Measurements from ENCODE around the gene FLT4.
A peak's percentile ranks its signal among the peaks of the same experiment; 100 is the strongest.

FLT4 gene

DNA sequence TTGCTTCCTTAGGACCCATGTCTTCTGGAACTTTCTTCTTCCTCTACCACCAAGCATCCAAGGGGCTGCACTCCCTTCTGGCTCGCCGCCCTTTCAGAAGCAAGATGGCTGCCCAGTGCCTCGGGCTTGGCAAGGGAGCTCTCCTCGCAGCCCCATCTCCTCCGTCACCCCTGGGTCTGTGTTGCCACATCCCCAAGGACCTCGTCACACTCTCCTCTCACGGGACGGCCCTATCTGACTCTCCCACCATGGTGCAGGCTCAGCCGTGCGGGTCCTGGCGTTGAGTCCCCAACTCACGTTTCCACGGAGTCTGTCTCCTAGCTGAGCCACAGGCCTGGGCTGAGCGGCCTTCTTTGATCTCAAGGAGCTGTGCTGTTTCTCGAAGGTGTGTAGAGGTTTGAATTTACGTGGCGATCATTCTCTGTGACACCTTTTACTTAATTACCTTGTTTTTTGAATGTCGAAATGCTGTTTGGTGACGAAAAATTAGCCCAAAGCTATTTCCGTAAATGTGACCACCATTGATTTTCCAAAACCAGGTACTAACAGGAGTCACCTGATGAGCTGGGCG, 43.1 kb downstream of the FLT4 start:
- DNase-seq (ENCODE audit: low spot score), result no peak

DNA sequence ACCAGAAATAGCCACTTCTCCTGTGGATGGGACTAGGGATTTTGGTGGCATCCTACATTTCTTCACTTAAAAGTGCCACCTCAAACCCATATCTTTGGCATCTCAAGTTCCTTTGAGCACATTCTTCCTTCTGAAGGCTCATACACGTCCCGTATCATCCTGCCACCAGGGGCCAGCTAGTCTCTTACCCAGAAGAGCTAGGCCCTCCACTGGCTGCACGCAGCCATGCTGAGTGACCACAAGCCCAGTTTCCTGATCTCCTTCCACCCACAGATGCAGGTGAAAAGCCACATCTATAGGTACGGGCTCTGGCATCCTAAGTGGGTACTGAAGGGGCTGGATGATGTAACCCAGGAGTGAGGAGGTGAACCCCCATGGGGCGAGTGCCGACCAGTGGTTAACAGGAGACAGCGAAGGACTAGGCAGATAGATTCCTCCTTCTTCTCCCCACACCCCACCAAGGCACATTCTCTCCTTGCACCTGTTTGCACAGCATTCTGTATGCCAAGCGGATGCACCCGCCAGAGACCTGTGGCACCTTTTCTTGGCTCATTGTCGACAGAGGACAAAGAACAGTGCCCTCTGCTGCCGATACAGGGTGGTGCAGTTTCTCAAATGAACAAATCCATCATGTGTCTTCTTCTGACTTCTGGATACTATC, 43.7 kb downstream of the FLT4 start:
- DNase-seq (ENCODE audit: low spot score), result peak; percentile 77

DNA sequence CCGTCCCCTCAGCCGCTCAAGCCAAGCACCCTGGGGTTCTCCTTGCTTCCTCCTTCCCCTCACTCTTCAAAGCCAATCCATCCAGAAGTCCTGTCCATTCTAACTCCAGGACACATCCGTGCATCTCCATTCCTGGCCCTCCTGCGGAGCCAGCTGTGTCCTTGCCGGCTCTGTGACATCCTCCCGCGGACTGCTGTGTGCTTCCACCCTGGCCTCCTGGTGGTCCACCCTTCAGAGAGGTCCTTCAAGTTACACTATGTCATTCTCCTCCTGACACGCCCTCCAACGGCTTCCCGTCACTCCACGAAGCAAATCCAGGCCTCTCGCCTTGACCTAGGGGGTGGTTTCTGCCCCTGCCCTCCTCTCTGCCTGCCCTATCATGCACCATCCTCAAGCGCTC, 45.1 kb downstream of the FLT4 start:
- DNase-seq (ENCODE audit: low spot score), result no peak

DNA sequence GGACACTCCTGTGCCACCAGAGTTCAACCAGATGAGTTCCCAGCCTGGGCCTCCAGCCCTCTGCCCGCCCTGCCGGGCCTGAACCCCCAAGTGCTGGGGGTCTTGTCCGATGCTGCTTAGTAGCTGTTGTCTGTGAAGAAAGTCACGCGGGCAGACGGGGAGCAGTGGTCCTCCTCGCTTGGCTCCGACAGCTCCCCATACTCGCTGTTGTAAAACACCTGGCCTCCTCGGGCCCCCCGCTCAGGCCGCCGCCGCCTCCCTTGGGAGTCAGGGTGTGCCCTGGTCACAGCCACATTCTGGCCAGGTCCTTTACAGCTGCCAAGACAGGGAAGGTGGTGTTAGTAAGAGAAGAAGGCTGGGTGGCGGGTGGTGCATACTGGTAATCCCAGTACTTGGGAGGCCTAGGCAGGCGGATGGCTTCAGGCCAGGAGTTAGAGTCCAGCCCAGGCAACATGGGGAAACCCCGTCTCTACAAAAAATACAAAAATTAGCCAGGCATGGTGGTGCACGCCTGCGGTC, 46.3 kb downstream of the FLT4 start:
- no peak for DNase-seq (ENCODE audit: low spot score)

DNA sequence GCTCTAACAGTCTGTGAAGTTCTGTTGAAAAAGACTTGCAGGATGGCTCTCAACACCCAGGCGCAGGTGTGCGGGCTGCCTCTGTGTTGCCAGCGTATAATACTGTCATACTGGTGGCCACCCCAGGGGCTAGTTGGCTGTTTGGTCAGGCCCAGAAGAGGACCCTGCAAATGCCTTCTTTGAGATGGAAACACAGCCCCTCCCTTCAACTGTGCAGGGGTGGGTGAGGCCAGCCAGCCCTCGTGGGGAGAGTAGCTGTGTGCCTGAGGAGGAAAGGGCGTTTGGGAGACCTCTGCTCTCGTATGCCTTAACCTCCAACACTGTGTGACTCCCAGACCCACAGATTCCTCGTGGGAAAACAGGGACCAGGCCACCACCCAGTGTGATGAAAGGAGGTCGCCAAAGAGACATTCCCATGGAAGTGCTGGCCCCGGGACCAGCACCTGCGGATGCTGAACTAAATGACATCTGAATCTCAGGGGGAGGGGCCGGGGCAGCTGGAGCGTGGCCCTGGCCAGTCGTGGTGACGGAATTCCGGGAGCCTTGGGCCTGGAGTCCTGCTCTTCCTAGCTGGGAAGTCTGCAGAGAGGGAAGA, 46.8 kb downstream of the FLT4 start:
- no peak for DNase-seq (ENCODE audit: low spot score)

DNA sequence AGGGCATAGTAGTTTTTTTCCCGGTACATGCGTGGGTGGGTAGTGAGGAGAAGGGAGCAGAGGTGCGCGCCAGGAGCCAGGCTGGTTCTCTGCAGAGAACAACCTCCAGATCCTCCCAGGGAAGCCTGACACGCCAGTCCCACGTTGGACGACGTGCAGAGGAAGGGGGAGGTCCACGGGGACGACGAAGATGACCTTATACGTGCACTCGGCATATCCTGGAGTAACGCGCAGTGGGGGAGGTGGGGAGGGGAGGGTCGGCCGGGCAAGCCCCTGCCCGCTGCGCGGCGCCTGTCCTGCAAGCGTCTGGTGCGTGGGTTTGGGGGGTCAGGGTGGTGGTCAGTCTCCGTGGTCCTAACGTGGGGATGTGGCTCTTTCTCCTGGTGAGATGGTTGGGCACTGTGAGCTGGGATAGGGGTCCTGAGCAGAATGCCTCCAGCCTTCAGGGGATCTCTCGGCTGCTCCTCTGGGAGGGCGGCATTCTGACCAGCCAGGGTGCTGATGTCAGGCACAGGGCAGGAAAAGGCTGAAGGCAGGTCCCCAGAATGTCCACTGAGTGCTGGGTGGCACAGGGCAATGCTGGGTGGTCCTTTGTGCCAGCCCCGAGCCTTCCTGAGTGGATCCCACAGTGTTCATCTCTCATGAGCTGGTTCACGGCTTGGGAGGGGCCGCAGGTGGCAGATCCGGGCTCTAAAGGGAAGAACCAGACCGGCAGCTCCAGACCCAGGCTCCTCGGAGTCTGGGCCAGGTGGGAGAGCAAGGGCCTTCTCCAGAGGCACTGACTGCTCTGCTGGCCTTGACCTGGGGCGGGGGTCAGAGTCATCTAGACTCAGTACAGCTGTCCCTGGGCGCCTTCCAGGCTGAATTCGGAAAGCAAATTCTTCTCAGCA, 47.6 kb downstream of the FLT4 start:
- DNase-seq (ENCODE audit: low spot score), result peak; percentile 20

DNA sequence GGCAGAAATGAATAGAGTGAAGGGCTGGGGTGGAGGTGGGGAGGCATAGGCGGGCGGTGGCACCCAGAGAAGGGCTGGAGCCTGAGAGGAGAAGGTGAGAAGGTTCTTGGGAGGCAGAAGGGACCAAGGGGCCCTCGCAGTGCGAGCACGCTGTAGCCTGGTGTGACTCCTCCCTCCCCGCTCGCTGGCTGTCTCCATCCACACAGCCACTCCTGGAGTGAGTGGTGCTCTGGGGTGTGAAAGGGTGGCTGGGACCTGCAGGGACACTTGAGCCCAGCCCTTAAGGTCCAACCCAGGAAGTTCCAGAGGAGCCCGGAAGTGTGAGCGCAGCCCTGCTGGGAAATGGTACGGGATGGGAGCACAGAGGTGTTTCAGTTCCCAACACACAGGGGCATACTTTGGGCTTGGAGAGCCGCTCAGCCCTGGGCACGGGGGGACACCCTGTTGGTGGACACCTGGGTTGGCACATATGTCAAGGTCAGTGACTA, 48.8 kb downstream of the FLT4 start:
- DNase-seq (ENCODE audit: low spot score), result peak; percentile 20

DNA sequence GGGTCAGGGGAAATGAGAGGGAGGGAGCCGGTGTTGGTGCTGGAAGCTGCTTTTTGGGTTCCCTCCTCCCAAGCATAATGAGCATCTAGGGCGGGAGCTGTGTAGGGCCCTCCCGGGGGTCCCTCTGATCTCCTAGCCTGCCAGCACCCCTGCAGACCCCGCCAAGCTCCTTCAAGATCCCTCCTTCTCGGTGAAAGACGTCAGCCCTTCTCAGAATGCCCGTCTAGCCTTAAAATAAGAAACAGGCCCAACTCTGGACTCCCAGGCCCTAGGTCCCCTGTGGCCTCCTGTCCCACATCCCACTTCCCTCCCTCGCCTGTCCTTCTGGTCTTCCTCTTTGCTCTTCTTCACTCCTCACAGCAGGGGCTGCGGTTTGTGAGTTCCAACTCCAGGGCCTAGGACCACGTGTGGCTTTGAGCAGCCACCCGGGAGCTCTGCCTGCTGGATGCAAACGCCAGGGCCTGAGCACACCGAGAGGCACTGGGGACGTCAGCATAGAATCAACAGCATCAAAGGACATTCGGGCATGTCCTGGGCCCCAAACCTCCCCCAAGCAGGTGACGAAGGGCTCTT, 49.3 kb downstream of the FLT4 start:
- peak; percentile 15 for DNase-seq (ENCODE audit: low spot score)

DNA sequence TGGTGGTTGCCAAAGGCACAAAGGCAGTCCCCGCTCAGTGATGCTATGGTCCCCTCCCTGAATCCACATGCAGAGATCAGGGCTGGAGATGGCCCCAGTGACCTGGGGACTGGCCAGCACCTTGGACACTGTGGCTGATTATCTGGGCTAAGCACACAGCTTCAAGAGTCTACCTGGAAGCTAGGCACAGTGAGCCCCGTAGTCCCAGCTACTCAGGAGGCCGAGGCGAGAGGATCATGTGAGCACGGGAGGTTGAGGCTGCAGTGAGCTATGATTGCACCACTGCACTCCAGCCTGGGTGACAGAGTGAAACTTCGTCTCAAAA, 49.8 kb downstream of the FLT4 start:
- DNase-seq (ENCODE audit: low spot score), result no peak

DNA sequence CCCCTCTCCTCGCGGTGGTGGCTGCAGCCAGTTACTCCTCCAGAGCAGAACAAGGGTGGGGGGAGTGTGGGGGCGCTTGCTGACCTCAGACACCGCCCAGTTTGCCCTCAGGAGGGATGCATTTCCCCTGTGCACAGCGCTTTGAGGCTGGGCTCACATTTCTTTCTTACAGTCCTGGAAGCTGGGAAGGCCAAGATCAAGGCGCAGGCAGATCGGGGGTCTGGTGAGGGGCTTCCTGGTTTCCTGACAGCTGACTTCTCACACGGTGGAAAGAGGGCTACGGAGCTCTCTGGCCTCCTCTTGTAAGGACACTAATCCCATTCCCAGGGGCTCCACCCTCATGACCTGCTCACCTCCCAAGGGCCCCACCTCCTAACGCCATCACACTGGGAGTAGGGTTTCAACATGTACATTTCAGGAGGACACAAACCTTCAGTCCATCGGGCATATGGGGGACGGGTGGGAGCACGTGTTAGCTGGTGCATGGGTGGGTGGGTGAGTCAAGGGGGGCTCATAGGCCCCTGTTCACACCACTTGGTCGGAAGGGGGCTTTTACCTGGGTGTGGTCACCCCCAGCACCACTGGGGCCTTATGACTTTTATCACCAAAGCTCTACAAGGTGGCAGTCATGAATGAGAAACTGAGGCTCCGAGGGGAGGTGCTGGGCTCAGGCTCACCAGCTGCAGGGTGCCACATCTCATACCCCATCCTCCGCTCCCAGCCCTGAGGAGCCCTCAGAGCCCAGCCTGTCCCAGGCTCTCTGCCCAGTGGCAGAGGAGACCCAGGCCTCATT, 50.4 kb downstream of the FLT4 start:
- peak; percentile 15 for DNase-seq (ENCODE audit: low spot score)

DNA sequence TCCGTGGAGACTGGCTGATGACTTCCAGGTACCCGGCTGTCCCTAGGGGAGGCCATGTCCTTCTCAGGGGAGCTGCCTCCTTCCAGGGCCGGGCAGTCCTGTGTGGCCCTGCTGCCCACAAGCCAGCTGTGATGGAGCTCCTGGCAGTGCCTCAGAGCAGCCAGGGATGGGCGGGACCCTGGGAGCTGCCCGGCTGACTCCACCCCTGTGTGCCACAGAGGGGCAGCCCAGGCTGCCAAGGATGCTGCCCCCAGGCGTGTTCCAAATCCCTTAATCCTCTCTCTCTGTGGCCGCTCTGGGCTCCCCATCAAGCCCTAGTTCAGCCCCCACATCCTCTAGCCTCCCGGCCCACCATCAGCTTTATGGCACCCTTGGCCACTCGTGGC, 51.1 kb downstream of the FLT4 start:
- DNase-seq (ENCODE audit: low spot score), result peak; percentile 42

DNA sequence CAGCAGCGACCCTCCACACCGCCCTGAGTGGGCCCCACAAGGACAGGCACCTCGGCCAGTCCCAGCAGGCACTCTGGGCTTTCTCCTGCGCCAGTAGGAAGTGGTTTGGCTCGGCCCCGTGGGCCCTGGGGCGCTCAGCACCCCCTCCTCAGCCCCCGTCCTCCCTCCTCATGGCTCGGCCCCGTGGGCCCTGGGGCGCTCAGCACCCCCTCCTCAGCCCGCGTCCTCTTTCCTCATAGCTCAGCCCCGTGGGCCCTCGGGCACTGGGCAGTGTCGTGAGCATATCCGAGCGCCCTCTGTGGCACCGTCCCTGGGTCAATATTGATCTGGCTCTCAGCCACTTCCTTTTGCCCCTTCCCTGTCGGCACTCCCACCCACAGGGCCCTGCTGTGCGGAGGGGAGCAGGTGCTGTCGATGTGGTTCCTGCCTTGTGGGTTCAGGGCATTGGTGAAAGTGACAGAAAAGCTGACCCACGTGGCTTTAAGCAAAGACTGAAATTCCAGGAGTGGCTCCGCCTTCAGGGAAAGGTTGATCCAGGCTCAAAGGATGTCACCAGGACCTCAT, 52.6 kb downstream of the FLT4 start:
- no peak for DNase-seq (ENCODE audit: low spot score)

DNA sequence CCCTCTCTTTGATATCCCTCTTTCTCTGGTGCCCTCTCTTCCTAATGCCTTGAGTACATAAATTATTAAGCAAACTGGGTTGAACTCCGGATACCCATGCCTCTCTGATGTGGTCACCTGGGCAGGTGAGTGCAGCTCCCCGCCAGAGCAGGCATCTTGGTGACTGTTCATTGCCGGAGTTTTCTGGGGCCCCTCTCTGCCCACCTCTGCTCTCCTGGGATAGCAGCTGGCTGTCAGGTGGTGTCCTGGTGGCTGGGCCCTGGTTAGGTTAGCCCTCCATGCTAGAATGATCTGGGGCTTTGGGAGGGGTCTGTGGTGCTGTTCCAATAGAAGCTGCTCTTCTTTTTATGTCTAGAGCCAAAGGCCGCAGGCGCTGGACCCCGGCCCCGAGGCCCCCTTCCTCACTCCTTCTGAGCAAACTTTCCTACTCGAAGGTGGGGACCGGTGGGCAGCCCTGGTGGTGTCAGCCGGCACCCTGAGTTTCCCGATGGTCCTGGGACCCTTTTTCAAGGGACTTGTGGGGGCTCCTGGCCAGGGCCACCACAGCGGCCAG, 53.2 kb downstream of the FLT4 start:
- no peak for DNase-seq (ENCODE audit: low spot score)

DNA sequence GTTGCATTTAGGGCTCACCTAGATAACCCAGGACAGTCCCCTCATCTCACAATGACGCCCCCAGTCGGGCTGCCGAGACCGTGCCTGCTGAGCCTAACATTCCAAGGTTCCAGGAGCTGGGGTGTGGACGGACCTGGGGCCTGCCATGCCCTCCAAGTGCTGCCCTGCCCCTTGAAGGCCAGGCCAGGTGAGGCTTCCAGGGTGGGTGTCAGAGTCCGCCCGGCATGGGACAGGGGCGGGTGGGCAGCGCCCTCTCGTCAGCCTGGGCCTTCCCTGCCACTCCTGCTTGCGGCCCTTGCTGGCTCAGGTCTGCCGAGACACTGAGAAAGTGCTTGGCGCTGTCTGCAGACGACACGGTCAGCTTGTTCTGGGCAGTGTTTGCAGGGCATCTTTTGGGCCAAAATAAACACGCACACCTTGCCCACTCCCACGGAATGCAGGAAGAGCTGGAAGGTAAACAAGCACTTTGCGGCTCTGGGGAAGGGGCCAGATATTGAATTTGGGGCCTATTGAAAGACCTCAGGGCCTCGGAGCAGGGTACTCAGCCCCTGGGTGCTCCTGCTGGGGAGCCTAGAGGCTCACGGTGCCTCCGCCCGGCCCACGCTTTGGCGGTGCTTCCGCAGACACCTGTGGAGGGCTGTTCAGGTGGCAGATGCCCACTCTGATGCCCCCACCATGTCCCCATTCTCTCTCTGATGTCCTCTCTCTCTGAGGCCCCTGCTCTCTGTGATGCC, 53.9 kb downstream of the FLT4 start:
- DNase-seq (ENCODE audit: low spot score), result peak; percentile 12

DNA sequence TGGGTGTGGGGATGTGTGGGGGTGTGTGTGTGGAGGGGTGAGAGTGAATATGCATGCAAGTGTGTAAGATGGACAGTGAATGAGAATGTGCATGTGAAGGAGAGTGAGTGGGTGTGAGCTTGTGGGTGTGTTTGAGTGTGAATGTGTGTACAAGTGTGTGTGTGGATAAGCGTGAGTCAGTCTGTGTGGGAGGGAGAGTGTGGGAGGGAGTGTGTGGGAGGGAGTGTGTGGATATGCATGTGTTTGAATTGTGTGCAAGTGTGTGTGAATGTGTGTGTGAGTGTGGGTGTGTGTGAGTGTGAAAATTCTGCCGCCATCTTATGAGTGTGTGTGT, 54.4 kb downstream of the FLT4 start:
- DNase-seq (ENCODE audit: low spot score), result no peak

DNA sequence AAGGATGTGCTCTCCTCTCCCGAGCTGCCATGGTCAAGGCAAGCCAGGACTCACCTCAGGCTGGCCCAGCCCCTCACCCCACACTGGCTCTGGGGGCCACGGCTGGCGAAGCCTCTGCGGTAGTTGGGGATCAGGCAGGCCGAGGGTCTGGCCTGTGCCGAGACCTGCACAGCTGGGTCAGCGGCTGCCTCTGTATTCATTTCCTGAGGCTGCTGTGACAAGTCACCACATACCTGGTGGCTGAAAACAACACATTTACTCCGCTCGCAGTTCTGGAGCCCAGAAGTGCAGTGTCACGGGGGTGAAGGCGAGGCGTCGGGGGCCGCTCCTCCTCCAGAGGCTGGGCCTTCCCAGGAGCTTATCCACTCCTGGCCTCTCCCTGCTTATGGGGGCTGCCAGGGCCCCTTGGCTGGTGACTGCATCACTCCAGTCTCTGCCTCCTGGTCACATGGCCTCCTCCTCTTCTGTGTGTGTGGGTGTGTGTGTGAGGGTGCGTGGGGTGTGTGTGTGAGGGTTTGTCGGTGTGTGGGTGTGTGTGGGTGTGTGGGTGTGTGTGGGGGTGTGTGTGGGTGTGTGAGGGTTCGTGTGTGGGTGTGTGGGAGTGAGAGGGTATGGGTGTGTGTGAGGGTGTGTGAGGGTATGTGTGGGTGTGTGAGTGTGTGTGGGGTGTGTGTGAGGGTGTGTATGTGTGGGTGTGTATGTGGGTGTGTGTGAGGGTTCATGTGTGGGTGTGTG, 54.9 kb downstream of the FLT4 start:
- no peak for DNase-seq (ENCODE audit: low spot score)

DNA sequence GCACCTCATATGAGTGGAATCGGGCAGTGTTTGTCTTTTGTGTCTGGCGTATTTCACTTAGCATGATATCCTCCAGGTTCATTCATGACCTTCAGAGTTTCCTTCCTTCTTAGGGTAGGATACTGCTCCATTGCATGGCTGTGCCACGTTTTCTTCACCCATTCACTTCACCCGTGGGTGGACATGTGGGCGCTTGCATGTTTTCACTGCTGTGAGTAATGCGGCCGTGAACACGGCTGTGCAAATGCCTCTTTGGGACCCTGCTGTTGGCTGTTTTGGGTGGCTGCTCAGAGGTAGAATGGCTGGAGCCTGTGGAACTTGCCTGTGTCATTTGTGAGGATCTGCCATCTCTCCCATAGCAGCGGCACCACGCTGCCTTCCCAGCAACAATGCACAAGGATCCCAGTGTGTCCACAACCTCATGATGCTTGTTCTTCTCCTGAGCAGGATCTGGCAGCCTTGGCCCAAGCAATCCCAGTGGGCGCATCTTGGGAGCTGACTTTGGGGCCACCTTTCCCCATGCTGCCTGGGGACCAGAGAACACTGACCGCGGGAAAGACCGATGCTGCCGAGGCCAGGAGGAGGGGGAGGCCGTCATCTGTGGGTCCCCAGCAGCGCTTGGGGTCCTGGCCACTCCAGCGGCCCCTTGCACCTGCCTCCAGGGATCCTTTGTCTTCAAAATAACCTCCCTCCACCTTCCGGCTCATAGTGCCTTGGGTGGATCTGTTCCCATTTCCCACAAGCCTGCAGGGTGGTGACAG, 55.8 kb downstream of the FLT4 start:
- no peak for DNase-seq (ENCODE audit: low spot score)

DNA sequence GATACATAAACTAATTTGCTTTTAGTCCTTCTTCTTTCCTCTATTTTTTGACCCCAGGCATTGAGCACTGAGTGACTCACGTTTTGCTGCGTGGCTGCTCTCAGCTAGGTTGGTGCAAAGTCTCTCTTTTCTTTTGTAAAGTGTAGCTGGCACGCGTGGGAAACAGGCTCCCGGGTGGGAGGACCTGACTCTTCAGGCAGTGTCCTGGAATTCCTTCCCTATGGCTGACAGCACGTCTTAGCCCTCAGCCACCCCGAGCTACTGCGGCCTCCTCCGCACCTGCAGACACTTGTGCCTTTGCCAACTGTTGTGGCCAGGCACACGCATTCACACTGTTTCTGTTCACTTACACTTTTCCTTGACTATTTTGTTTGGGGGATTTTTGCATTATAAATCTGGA, 57.2 kb downstream of the FLT4 start:
- DNase-seq (ENCODE audit: low spot score), result no peak
